NCI-H226 (cell line): ENCODE data around the gene ACAA1.
"Not testable (repeated sequence)": the region's sequence is repeated elsewhere in the genome, so short reads cannot be mapped to it uniquely, and the experiment has no call there.

Experiments
- DNase-seq: peaks from one replicate; pipeline ENCODE4 v3.0.0-alpha.2; 2015

The ACAA1 gene

DNA sequence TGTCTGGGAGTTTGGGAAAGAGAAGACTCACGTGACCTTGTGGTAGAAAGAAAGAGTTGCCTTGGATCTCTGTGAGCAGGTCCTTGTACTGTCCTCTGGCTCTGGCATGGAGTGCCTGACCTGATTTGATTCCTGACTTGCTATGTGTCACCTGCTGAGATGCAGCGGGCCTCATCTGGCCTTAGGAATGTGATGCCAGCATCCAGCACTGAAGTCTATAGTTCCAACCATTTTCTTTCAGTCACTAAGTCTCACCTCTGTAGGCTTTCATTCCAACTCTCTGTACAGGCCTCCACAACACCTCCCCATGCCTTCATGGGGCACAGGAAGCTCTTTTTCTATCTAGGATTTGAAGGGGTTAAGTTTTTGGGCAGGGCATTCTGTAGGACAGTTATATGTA is 16.3 kb upstream of the ACAA1 start:
- DNase-seq: no peak

DNA sequence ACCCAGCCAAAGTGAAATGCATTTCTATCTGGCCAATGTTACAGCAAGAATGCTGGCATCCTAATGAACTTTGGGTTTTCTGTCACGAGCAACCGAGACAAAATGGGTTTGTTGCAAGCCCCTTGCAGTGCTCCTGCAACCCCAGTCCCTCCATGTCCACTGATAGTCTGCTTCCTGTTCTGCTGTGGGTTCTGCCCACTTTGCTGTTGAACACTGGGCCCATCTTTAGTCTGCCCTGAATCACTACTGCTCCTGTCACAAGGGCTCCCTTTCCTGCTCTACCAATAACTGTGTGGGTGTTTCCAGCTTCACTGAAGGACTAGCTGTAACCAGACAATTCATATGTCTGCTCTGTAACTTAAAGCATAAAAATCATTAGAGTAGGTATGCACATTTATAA is 15.7 kb upstream of the ACAA1 start:
- no peak for DNase-seq

GRCh38 chr3:38151667-38152265 is 14.8 kb upstream of the ACAA1 start:
- DNase-seq: peak; percentile 87

DNA sequence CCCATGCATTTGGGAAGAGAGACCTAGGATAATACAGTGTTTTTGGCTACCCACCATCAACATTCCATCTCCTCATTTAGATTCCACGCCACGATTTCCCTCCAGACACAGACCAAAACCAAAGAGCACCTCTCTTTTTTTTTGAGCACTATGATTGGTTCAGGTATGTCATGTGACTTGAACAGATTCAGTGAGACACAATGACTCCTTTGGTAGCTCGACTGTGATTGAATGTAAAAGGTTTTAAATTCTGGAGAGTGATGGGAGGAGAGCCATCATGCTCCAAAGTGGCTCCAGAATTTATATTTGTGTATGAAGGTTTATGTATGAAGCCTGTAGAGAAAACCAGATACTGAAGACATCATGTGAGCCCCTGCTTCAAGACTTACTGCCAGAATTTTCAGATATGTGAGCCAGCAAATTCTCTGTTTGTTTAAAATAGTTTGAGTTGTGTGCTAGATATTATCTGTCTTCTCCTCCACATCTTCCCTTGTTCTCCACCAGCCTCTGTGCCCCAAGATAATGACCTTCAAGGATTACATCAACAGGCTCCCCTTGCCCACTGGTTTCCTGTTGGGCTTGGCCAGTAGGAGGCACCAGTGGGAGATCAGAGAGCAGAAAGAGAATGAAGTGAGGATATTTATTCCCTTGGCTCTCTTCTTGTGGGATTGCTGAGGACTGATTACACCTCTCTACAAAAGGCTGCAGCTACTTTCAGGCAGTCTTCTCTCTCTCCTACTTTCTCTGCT is 14.0 kb upstream of the ACAA1 start:
- DNase-seq: no peak

DNA sequence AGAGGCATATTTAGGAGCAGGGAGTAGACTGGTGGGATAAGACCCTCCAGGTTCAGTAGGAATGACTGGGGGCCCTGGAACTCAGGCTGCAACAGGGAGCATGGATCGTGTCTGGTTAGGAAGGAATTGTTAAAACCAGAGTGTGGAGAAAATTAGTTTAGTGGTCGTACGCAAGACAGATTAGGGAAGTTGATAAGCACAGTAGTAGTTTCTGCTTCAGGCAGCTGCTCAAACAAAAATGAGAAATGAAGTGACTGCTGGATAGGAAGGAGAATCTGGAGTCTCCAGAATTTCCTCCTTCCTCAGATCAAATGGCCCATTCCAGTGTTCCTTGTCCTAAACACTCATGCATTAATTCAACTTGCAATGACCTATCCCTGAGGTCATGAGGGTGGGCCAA is 12.8 kb upstream of the ACAA1 start:
- no peak for DNase-seq

- no peak for DNase-seq
Observed at GRCh38 chr3:38148311-38148882, 11.5 kb upstream of the ACAA1 start.

- DNase-seq: no peak
Observed at GRCh38 chr3:38147421-38147820, 10.5 kb upstream of the ACAA1 start.

DNA sequence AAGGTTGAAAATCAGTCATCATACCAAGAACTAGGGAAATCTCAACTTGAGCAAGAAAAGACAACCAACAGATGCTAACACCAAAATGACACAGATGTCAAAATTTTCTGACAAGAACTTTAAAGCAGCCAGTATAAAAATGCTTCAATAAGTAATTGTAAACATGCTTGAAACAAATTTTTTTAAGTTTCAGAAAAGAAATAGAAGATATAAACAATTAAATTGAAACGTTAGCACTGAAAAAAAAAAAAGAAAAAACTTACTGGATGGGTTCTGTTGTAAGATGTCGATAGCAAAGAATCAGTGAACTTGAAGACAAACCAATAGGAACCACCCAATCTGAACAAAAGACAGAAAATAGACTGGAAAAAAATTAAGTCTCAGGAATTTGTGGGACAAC is 9.6 kb upstream of the ACAA1 start:
- DNase-seq: no peak

DNA sequence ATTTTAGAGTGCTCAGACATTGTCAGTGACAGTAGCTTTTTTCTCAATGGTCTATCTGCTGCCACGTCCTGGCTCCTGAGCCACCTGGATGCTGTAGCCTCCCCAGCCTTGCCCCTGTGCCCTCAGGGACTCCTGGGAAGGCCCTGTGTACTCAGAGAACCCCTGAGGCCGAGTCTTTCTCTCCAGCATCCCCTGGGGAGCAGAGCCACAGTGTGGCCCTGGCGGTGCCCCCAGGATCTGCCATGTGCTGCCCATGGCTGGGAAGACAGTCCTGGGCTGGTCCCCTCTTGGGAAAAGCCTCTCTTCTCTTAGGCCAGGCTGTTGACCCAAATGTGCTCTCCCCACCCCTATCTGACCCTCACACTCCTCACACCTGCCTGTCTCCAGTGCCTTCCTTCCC is 6.6 kb upstream of the ACAA1 start:
- no peak for DNase-seq

DNA sequence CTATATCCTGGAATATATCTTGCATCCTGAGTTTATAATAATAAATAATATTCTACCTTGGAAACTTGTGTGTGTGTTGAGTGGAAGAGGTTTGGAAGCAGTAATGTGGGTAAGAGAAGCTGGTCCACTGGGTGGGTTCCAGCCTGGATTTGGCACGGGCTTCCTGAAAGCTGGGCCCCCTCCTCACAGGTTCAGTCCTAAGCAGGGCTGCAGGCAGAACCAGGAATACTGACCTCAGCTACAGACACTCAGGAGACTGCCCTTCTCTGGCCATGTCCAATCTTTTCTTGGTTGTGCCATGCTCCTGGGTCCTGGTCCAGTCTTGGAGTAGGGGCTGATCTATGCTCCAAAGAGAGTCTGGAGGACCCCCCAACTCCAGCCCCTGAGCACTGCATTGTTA is 6.0 kb upstream of the ACAA1 start:
- DNase-seq: no peak

GRCh38 chr3:38141952-38142273 is 5.0 kb upstream of the ACAA1 start:
- peak; percentile 58 for DNase-seq

GRCh38 chr3:38141173-38141951 is 4.4 kb upstream of the ACAA1 start:
- no peak for DNase-seq

GRCh38 chr3:38140326-38141172 is 3.6 kb upstream of the ACAA1 start:
- DNase-seq: no peak

DNA sequence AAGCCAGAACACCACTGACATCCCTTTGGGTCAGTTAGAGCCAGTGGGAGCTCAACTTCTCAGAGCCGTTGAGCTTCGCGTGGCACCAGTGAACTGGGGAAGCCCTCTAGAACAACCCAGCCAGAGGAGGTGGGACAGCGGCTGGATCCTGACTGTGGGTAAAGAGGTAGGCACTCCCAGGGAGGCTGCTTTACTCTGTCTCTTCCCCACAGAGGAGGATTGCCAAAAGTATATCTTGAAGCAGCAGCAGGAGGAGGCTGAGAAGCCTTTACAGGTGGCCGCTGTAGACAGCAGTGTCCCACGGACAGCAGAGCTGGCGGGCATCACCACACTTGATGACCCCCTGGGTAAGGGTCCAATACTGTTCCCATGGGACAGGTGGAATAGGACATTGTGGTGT is 2.7 kb upstream of the ACAA1 start:
- DNase-seq: no peak

DNA sequence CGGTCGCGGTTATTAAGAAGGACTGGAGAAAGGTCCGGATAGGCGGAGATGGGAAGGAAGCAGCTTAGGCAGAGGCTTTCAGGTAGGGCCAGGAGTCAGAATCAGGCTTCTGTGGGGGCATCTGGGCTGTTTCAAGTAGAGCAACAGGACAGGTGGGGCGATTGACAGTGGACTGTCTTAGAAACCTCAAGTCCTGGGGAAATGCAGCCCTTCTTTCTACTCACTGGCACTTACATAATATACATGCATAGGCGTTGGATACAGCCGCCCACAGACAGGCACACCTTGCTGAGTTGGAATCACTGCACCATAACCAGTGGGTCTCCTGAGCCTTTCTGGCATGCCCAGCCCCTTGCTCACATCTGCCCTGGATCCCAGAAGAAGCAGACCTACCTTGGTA is 2.3 kb upstream of the ACAA1 start:
- no peak for DNase-seq

DNA sequence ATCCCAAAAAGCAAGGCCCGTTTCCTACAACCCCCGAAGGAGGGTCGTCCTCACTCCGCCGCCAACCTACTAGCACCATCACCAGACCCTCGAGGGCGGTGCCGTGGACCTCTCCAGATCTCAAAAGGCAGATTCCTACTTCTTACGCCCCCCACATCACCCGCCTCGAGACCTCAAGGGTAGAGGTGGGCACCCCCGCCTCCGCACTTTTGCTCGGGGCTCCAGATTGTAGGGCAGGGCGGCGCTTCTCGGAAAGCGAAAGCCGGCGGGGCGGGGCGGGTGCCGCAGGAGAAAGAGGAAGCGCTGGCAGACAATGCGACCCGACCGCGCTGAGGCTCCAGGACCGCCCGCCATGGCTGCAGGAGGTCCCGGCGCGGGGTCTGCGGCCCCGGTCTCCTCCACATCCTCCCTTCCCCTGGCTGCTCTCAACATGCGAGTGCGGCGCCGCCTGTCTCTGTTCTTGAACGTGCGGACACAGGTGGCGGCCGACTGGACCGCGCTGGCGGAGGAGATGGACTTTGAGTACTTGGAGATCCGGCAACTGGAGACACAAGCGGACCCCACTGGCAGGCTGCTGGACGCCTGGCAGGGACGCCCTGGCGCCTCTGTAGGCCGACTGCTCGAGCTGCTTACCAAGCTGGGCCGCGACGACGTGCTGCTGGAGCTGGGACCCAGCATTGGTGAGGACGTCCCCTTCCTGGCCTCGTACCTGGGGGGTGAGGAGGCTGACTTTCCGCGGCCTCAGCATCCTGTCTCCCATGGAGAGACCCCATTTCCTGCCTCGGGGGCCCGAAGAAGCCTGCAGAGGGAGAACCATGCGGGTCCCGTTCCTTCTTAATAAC is 1.6 kb upstream of the ACAA1 start, which contains the start of gene MYD88:
MYD88 (plus strand) TSS at position 313 of the 842 bp plus-strand sequence; CDS start at position 353, 40 bp downstream.
- peak; percentile 47 for DNase-seq

DNA sequence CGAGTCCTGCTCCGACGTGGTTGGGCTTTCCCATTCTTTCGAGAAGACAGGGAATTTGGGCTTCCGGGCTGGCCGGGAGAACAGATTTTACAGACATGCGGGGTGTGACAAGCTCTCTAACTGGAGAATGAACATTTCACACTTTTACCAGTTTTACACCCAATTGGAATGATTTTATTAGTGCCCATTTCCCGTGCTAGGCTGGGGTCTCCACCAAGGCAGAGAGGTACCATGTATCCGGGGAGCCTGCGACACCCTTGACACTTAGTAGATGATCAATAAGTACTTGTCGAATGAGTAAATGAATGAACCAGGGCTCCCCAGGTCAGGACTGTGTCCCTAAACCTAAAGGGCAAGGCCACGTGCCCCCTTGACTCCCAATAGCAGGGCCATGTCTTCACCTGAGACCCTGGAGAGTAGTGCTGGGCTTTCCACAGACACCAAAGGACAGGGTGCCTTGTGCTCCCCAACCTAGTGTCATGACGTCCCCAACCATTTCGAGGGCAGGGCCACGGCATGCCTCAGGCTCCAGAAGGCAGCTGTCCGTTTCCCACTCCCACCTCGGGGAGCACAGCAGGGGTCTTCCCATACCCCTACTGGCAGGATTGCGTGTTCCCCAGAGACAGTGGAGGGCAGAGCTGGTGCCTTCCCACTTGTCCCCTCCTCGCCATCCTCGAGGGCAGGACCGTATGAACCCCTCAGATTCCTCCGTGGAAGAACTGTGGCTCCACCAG is 855 bp upstream of the ACAA1 start:
- DNase-seq: no peak

GRCh38 chr3:38136393-38136776 is 542 bp downstream of the ACAA1 start:
- DNase-seq: no peak

DNA sequence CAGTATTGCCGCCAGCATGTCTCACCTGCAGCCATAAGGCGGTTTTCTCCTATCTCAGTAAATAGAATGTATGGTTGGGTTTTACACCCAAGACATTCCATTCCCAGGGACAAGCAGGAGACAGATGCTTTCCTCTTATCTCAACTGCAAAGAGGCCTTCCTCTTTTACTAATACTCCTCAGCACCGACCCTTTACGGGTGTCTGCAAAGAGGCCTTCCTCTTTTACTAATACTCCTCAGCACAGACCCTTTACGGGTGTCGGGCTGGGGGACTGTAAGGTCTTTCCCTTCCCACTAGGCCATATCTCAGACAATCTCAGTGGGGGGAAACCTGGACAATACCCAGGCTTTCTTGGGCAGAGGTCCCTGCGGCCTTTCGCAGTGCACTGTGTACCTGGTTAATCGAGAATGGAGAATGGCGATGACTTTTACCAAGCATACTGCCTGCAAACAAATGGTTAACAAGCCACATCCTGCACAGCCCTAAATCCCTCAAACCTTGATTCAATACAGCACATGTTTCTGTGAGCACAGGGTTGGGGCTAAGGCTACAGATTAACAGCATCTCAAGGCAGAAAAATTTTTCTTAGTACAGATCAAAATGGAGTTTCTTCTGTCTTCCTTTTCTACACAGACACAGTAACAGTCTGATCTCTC is 1.2 kb downstream of the ACAA1 start:
- not testable (repeated sequence) for DNase-seq

GRCh38 chr3:38134517-38135143 is 2.3 kb downstream of the ACAA1 start:
- not testable (repeated sequence) for DNase-seq
